H1 (cell line): Measurements from ENCODE around the gene TBPL2. TPM values are rescaled to one million over a fixed set of nuclear protein-coding genes. Genes with fewer than 3 reads are reported as not detected.
A peak's percentile ranks its signal among the peaks of the same experiment; 100 is the strongest.

Experiments used
- CTCF ChIA-PET: fragments of 300-600 bp; sonication (Branson Sonifier 250); formaldehyde crosslinking; loops from one replicate; lab custom pipeline; 2021; ENCODE audit not compliant: partially characterized antibody; lab: Charles Lee
- POLR2A ChIA-PET: fragments of 300-600 bp; sonication (Branson Sonifier 250); formaldehyde crosslinking; loops from one replicate; lab custom pipeline; 2021; ENCODE audit warnings: inconsistent platforms; ENCODE audit not compliant: partially characterized antibody; lab: Charles Lee
- DNase-seq, 2 experiments: peaks; one replicate each; pipeline versions ENCODE4 v3.0.0 to v3.0.0-alpha.2; 2010 to 2022; ENCODE audit warnings: low spot score in 2 of 2, low read depth in 1 of 2, mixed read lengths in 1 of 2
- FAIRE-seq: peaks from 2 replicates; lab custom pipeline; 2011; peaks lifted over from hg19 to GRCh38; lab: Jason Lieb, UNC
- H2AFZ ChIP-seq: 2 replicates; pipeline ENCODE4 v1.8.1; 2012; ENCODE audit warnings: low read length, inconsistent platforms
- H2AK5ac ChIP-seq: 2 replicates; pipeline ENCODE4 v1.6.1; 2013; ENCODE audit warnings: low read depth, low read length
- H2BK120ac ChIP-seq: replicated peaks from 2 replicates; pipeline ENCODE3; 2013; ENCODE audit warnings: low read depth, low read length, inconsistent platforms
- H2BK12ac ChIP-seq: 2 replicates; pipeline ENCODE4 v1.6.1; 2013; ENCODE audit warnings: low read depth, low read length
- H2BK15ac ChIP-seq: 2 replicates; pipeline ENCODE4 v1.6.1; 2013; ENCODE audit warnings: low read length
- H2BK20ac ChIP-seq: 2 replicates; pipeline ENCODE4 v1.6.1; 2013; ENCODE audit warnings: low read length
- H2BK5ac ChIP-seq: 2 replicates; pipeline ENCODE4 v1.6.1; 2013; ENCODE audit warnings: low read depth, low read length
- H3K14ac ChIP-seq: 2 replicates; pipeline ENCODE4 v1.6.1; 2013; ENCODE audit warnings: inconsistent platforms; ENCODE audit not compliant: insufficient read length
- H3K18ac ChIP-seq: 2 replicates; pipeline ENCODE4 v1.6.1; 2013; ENCODE audit warnings: low read length; ENCODE audit errors: extremely low read depth
- H3K23ac ChIP-seq: 2 replicates; pipeline ENCODE4 v1.6.1; 2013; ENCODE audit warnings: inconsistent platforms; ENCODE audit not compliant: insufficient read length
- H3K23me2 ChIP-seq: 2 replicates; pipeline ENCODE4 v1.6.1; 2013; ENCODE audit warnings: low read depth, low read length
- H3K27ac ChIP-seq: 2 replicates; pipeline ENCODE4 v1.6.1; 2011; ENCODE audit warnings: low read depth, low read length, inconsistent platforms
- H3K27me3 ChIP-seq, 4 experiments: replicated peaks in 1 of 4; 1 replicate in 1 of 4; 2 replicates in 3 of 4; pipeline versions ENCODE4 v1.6.1 to v1.8.1; 2011 to 2013; ENCODE audit warnings: low read length in 3 of 4, mild to moderate bottlenecking in 3 of 4, inconsistent platforms in 2 of 4, mixed read lengths in 2 of 4, moderate library complexity in 1 of 4; ENCODE audit not compliant: control insufficient read depth in 3 of 4, insufficient read depth in 3 of 4; ENCODE audit errors: extremely low read depth in 1 of 4
- H3K36me3 ChIP-seq, 4 experiments: 2 replicates each; pipeline versions ENCODE4 v1.6.1 to v1.8.1; 2011 to 2013; ENCODE audit warnings: mild to moderate bottlenecking in 4 of 4, low read length in 3 of 4, moderate library complexity in 2 of 4, control low read depth in 1 of 4, inconsistent platforms in 1 of 4; ENCODE audit not compliant: insufficient read depth in 4 of 4, control insufficient read depth in 2 of 4
- H3K4ac ChIP-seq: replicated peaks from 2 replicates; pipeline ENCODE3; 2013; ENCODE audit warnings: low read length, low read depth, mixed read lengths, inconsistent platforms; ENCODE audit not compliant: insufficient read length
- H3K4me1 ChIP-seq, 4 experiments: replicated peaks in 1 of 4; 1 replicate in 1 of 4; 2 replicates in 3 of 4; pipeline versions ENCODE4 v1.6.1 to v1.8.1; 2011 to 2013; ENCODE audit warnings: low read length in 3 of 4, inconsistent platforms in 2 of 4, mixed read lengths in 1 of 4; ENCODE audit not compliant: insufficient read depth in 4 of 4, control insufficient read depth in 3 of 4
- H3K4me2 ChIP-seq, 2 experiments: 2 replicates each; pipeline versions ENCODE4 v1.6.1 to v1.8.1; 2011 to 2013; ENCODE audit warnings: low read depth in 2 of 2, low read length in 2 of 2, control low read depth in 1 of 2, inconsistent platforms in 1 of 2, mild to moderate bottlenecking in 1 of 2; ENCODE audit not compliant: insufficient read depth in 1 of 2
- H3K4me3 ChIP-seq, 4 experiments: fragments of 200-600, 300-600 bp in 1 of 4; sonication (generic), shearing (Covaris generic), sonication (Bioruptor Twin) in 1 of 4; 2 replicates each; pipeline versions ENCODE4 v1.5.1 to v1.8.1; 2011 to 2016; ENCODE audit warnings: low read length in 4 of 4, low read depth in 3 of 4, control low read depth in 2 of 4, inconsistent platforms in 2 of 4, mild to moderate bottlenecking in 2 of 4, mixed read lengths in 1 of 4, moderate library complexity in 1 of 4; ENCODE audit not compliant: insufficient read depth in 2 of 4; ENCODE audit errors: extremely low read depth in 1 of 4
- H3K56ac ChIP-seq: replicated peaks from 2 replicates; pipeline ENCODE3; 2013; ENCODE audit warnings: low read depth, mild to moderate bottlenecking, mixed read lengths, low read length, inconsistent platforms; ENCODE audit not compliant: insufficient read length
- H3K79me1 ChIP-seq: 2 replicates; pipeline ENCODE4 v1.6.1; 2013; ENCODE audit warnings: low read depth, low read length, control low read depth
- H3K79me2 ChIP-seq, 2 experiments: 2 replicates each; pipeline versions ENCODE4 v1.6.1 to v1.8.1; 2012 to 2013; ENCODE audit warnings: low read length in 2 of 2, mild to moderate bottlenecking in 2 of 2, inconsistent platforms in 1 of 2; ENCODE audit not compliant: insufficient read depth in 2 of 2, control insufficient read depth in 1 of 2
- H3K9ac ChIP-seq, 4 experiments: replicated peaks in 1 of 4; 1 replicate in 1 of 4; 2 replicates in 3 of 4; pipeline versions ENCODE4 v1.6.1 to v1.8.1; 2011 to 2013; ENCODE audit warnings: low read depth in 3 of 4, low read length in 3 of 4, control low read depth in 2 of 4, mild to moderate bottlenecking in 2 of 4, moderate library complexity in 2 of 4, inconsistent platforms in 1 of 4; ENCODE audit errors: extremely low read depth in 1 of 4
- H3K9me3 ChIP-seq, 2 experiments: 2 replicates each; pipeline versions ENCODE4 v1.6.1 to v1.8.1; 2012 to 2013; ENCODE audit warnings: mild to moderate bottlenecking in 2 of 2, moderate library complexity in 2 of 2, control low read depth in 1 of 2, inconsistent platforms in 1 of 2, low read depth in 1 of 2, low read length in 1 of 2, mixed read lengths in 1 of 2; ENCODE audit not compliant: insufficient read depth in 2 of 2
- H4K20me1 ChIP-seq, 2 experiments: replicated peaks in 1 of 2; 2 replicates each; pipeline versions ENCODE3 to v1.8.1; 2011 to 2013; ENCODE audit warnings: inconsistent platforms in 2 of 2, low read length in 2 of 2, mild to moderate bottlenecking in 1 of 2; ENCODE audit not compliant: insufficient read depth in 2 of 2, control insufficient read depth in 1 of 2
- H4K5ac ChIP-seq: 2 replicates; pipeline ENCODE4 v1.6.1; 2013; ENCODE audit warnings: low read length, low read depth, mixed read lengths, inconsistent platforms; ENCODE audit not compliant: insufficient read length
- H4K8ac ChIP-seq: 2 replicates; pipeline ENCODE4 v1.8.0; 2013; ENCODE audit warnings: mild to moderate bottlenecking, moderate library complexity, low read length, inconsistent platforms; ENCODE audit not compliant: insufficient read depth; ENCODE audit errors: extremely low read depth
- H4K91ac ChIP-seq: replicated peaks from 2 replicates; pipeline ENCODE3; 2013; ENCODE audit warnings: low read length, mixed read lengths, inconsistent platforms; ENCODE audit not compliant: insufficient read length
- CHD2 ChIP-seq: IDR thresholded peaks from 2 replicates; pipeline ENCODE4 v1.6.1; 2012; ENCODE audit warnings: low read length, improper control_type of control experiment
- EP300 ChIP-seq, 2 experiments: IDR thresholded peaks; 1 replicate in 1 of 2; 2 replicates in 1 of 2; pipeline ENCODE4 v1.6.1; 2011 to 2012; ENCODE audit warnings: low read depth in 2 of 2, low read length in 2 of 2, mild to moderate bottlenecking in 2 of 2, borderline replicate concordance in 1 of 2, inconsistent platforms in 1 of 2, moderate library complexity in 1 of 2
- RAD21 ChIP-seq, 2 experiments: IDR thresholded peaks in 1 of 2; conservative IDR thresholded peaks in 1 of 2; 2 replicates each; pipeline ENCODE4 v1.6.1; 2011; ENCODE audit warnings: low read depth in 2 of 2, low read length in 2 of 2, improper control_type of control experiment in 1 of 2, inconsistent platforms in 1 of 2, mild to moderate bottlenecking in 1 of 2, moderate library complexity in 1 of 2
- RNF2 ChIP-seq: fragments of 200-900, 300-1000 bp; sonication (generic); IDR thresholded peaks from 2 replicates; pipeline ENCODE4 v1.7.1; 2016; ENCODE audit warnings: borderline replicate concordance, low read depth, mild to moderate bottlenecking, antibody characterized with exemption, low read length; ENCODE audit not compliant: poor library complexity, severe bottlenecking; ENCODE audit errors: missing control alignments
- SIN3A ChIP-seq, 2 experiments: IDR thresholded peaks in 1 of 2; conservative IDR thresholded peaks in 1 of 2; 2 replicates each; pipeline ENCODE4 v1.6.1; 2011 to 2012; ENCODE audit warnings: low read length in 2 of 2, improper control_type of control experiment in 1 of 2, low read depth in 1 of 2, mild to moderate bottlenecking in 1 of 2
- TCF12 ChIP-seq: IDR thresholded peaks from 2 replicates; pipeline ENCODE4 v1.6.1; 2011; ENCODE audit warnings: low read depth, mild to moderate bottlenecking, low read length
- WGBS, 2 experiments: shearing (Covaris generic) in 1 of 2; methylation state at CpG; one replicate each; pipeline versions ENCODE4 v1.1.6 to v1.1.7; 2013 to 2015; ENCODE audit warnings: low lambda C conversion rate in 2 of 2, mixed read lengths in 2 of 2, inconsistent platforms in 1 of 2, low coverage in 1 of 2, missing lambda C conversion rate in 1 of 2; ENCODE audit not compliant: insufficient replicate concordance in 2 of 2, insufficient coverage in 1 of 2, insufficient read length in 1 of 2; ENCODE audit errors: extremely low coverage in 1 of 2, missing lambda C conversion rate in 1 of 2; 5-methylcytosine and 5-hydroxymethylcytosine counted together
- polyA plus RNA-seq, 7 experiments: library from polyadenylated mRNA; depleted of rRNA in 3 of 7; stranded (reverse) in 5 of 7; unstranded in 2 of 7; fragments of >200 nt in 5 of 7; fragments of 200-250 nt in 2 of 7; gene quantifications; 1 replicate in 5 of 7; 2 replicates in 1 of 7; 4 replicates in 1 of 7; pipeline versions ENCODE4 v1.2.1 to v1.2.3, GENCODE V29; 2011 to 2013; ENCODE audit warnings: missing spikeins in 2 of 7, mixed read lengths in 2 of 7
- total RNA-seq: library from RNA; stranded (reverse); fragmentation: NEBNext Ultra II Directional; extraction: Animal tissue kit (Norgen Biotek cat#: 25700); gene quantifications from 2 replicates; pipeline ENCODE4 v1.2.1, GENCODE V29; 2021

The TBPL2 gene
- total and polyA plus RNA-seq, 2 of the 8 experiments (the other 6 are each of a cell fraction or from before 2014, with no cell fraction given): 0.03 TPM; not detected in 1

- no peak for TF ChIP-seq CHD2
- no peak for TF ChIP-seq TCF12
- TF ChIP-seq RNF2: no peak
- no peak for TF ChIP-seq SIN3A (conservative IDR thresholded peaks at IDR 0.05 in 1 of 2, IDR thresholded peaks at IDR 0.05 in 1 of 2; ENCODE audit: low read depth in 1 of 2, low read length in 2 of 2)
- no peak for TF ChIP-seq EP300 (IDR thresholded peaks at IDR 0.05; ENCODE audit: borderline replicate concordance in 1 of 2, low read depth in 2 of 2, low read length in 2 of 2)
- TF ChIP-seq RAD21 (IDR thresholded peaks at IDR 0.05 in 1 of 2, conservative IDR thresholded peaks at IDR 0.05 in 1 of 2; ENCODE audit: low read depth in 2 of 2, low read length in 2 of 2): no peak
- TF ChIP-seq, all 59 proteins: peak for 0
- Histone ChIP-seq H3K18ac (no peak overlapping the region), H3K14ac (no peak overlapping the region), H3K27me3 (no peaks in the 10 kb centered on the region), H3K79me2 (no peaks in the 10 kb centered on the region), H4K20me1 (no peaks in the 10 kb centered on the region), H3K23me2 (no peaks in the 10 kb centered on the region), H3K4me3 (no peak overlapping the region), H2BK5ac (no peak overlapping the region), H2BK20ac (no peak overlapping the region), H4K91ac (no peak overlapping the region), H3K36me3 (no peaks in the 10 kb centered on the region), H3K9me3 (peaks cover 0 to 3% of the 10 kb centered on the region in 2 experiments; a peak in 1 of 4 replicates), H3K23ac (no peak overlapping the region), H3K4me1 (peaks cover 0 to 7% (median 2%) of the 10 kb centered on the region in 4 experiments; a peak in 3 of 7 replicates), H3K27ac (no peak overlapping the region; the same call in 1 of the 2 replicates), H2AFZ (no peak overlapping the region), H2BK12ac (no peak overlapping the region), H2BK120ac (no peak overlapping the region), H3K9ac (no peak overlapping the region), H4K8ac (no peak overlapping the region), H4K5ac (no peak overlapping the region), H3K4ac (no peak overlapping the region), H2BK15ac (no peak overlapping the region), H3K4me2 (no peak overlapping the region), H3K56ac (no peak overlapping the region), H3K79me1 (no peaks in the 10 kb centered on the region), H2AK5ac (no peak overlapping the region)
- ChIA-PET CTCF (interaction anchor here (1.3 to 1.6 kb wide), 2 partner anchors 10 kb away, joined by 3 read pairs; no protein-coding TSS in a partner anchor), POLR2A (no interaction called here)
- DNase-seq: peak in 1 of 2 experiments; percentile 8
- 81% methylated on average over 2 of the region's 2 CpGs; no CpG with 5 or more reads in 1 of the 2 experiments for WGBS, 2 experiments
- no peak for FAIRE-seq
Observed at GRCh38 chr14:55451950-55452349, 11.5 kb upstream of the TBPL2 start.
